ENCODE data around the gene TUBB4B. TPM values are rescaled to one million over a fixed set of nuclear protein-coding genes. Genes with fewer than 3 reads are reported as not detected.

TUBB4B gene
- total RNA-seq, 3 donors from 2014 or later (not counting 1 experiment from before 2014, with no cell fraction given) = 84.4 to 121 (median 93.9) TPM

DNA sequence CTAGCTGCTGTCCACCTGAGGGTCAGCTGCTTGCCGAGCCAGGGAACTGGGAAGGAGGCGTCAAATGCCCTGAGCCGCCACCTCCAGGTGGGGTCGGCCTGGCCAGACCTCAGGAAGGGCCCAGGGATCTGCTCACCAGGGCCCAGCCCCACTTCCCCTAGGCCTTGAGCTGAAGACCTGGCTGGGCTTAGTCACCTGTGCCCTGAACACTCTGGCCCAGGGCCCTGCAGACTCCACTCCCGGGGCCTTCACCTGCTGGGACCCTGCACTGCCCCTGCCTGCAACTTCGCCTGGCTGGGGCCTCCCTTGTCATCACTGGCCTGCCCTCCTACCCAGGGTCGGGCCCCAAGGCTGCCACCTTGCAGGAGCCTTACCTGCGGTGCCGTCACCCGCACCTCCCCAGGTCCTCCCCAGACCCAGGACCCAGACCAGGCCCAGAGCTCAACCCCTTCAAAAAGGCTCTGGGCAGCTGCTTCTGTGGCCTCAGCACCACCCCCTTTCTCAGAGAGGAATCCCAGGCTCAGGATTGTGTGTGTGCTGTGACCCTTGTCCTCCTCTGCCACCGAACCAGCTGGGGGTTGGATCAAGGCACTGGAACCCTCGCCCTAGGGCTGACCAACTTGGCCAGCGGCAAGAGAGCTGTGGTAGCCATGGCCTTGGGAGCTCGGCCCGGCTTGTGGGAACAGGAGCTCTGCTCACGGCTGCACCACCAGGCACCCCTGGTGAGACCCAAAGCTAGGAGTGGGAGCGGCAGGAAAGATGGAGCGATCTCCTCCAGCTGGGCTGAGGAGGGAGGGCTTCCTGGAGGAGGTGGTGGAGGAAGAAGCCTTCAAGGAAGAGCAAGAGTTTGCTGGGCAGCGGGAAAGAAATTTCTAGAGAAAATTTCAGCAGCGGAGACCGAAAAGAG is 12.9 kb downstream of the TUBB4B start:
- no peak overlapping the region for H3K27ac ChIP-seq (ENCODE audit: low read length)
- 93% methylated on average over 21 of the region's 21 CpGs for WGBS (ENCODE audit: insufficient coverage)
- Mint-ChIP-seq H3K4me1 (peaks cover 0 to 6% of the 10 kb centered on the region in 2 donors), H3K36me3 (no peaks in the 10 kb centered on the region), H3K9me3 (no peaks in the 10 kb centered on the region), H3K4me3 (peak overlapping the region; percentile 86), H3K27me3 (ENCODE audit: low read depth in 2 of 2) (no peaks in the 10 kb centered on the region), H3K27ac (peak overlapping the region in 1 of 2 donors; percentile 81)
- ATAC-seq (no peak), DNase-seq (no peak)
- peaks cover 25% of the 10 kb centered on the region for H3K4me1 ChIP-seq (ENCODE audit: control insufficient read depth, insufficient read depth, low read length)
- intact Hi-C loops (cut with micrococcal nuclease) = no loop called here
- H3K9me3 ChIP-seq (ENCODE audit: control insufficient read depth, insufficient read depth, low read length) = no peaks in the 10 kb centered on the region
- H3K27me3 ChIP-seq (ENCODE audit: control insufficient read depth, insufficient read depth, low read length) = no peaks in the 10 kb centered on the region
- peak overlapping the region; percentile 85 for H3K4me3 ChIP-seq (ENCODE audit: low read length)
- TF ChIP-seq, protein P1, sequence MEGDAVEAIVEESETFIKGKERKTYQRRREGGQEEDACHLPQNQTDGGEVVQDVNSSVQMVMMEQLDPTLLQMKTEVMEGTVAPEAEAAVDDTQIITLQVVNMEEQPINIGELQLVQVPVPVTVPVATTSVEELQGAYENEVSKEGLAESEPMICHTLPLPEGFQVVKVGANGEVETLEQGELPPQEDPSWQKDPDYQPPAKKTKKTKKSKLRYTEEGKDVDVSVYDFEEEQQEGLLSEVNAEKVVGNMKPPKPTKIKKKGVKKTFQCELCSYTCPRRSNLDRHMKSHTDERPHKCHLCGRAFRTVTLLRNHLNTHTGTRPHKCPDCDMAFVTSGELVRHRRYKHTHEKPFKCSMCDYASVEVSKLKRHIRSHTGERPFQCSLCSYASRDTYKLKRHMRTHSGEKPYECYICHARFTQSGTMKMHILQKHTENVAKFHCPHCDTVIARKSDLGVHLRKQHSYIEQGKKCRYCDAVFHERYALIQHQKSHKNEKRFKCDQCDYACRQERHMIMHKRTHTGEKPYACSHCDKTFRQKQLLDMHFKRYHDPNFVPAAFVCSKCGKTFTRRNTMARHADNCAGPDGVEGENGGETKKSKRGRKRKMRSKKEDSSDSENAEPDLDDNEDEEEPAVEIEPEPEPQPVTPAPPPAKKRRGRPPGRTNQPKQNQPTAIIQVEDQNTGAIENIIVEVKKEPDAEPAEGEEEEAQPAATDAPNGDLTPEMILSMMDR (IDR thresholded peaks at IDR 0.05) = no peak
- peaks cover 7% of the 10 kb centered on the region for H3K36me3 ChIP-seq (ENCODE audit: control insufficient read depth, insufficient read depth, low read length)

DNA sequence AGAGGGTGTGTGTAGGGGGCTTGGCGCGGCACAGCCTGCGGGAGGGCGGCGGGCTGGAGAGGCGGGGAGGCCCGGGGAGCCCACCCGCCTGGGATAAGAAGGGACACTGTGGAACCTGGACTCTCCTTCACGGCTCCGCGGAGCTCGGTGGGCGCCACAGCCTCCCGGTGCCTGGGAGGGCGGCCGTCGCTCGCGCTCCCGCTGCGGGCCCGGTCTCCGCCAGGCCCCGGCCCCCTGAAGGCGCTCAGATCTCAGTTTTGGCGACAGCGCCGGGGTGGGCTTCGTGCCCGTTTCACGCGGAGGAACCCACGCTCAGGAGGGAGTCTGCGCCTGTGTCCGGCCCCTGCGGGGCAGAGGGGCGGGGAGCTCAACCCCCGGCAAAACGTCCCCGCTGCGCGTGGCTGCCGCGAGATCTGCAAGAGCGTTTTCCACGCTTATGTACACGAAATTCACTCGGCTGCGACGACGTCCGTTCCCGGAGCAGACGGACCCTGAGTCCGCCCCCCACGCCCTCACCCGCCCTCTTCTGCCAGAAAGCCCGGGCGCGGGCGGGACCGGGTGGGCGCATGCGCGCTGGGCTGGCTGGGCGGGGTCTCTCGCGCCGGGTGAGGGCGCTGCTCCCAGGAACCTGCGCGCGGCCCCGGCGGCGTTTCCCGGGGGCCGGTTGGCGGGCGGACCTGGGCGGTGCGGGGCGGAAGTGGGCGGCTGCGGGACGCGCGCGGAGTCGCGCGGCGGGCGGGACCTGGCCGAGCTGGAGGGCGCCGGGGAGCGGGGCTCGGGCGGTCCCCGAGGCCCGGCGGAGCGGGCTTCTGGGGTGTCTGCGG is 13.7 kb downstream of the TUBB4B start, which contains the start of gene NELFB:
NELFB (plus strand) TSS at position 704 of the 824 bp plus-strand sequence.
- Mint-ChIP-seq H3K36me3 (no peaks in the 10 kb centered on the region), H3K9me3 (no peaks in the 10 kb centered on the region), H3K4me1 (peaks cover 0 to 6% of the 10 kb centered on the region in 2 donors), H3K27ac (peak within 1 kb of the TSS; percentile 36 to 81), H3K27me3 (ENCODE audit: low read depth in 2 of 2) (no peaks in the 10 kb centered on the region), H3K4me3 (peak within 1 kb of the TSS; percentile 88)
- intact Hi-C loops (cut with micrococcal nuclease) = loop anchor here (1.0 kb wide), 2 partner anchors 14 to 32 kb away; partner anchors contain the start of gene TUBB4B
- DNase-seq (peak; percentile 95 to 99), ATAC-seq (peak; percentile 93 to 96 (median 94))
- H3K36me3 ChIP-seq (ENCODE audit: control insufficient read depth, insufficient read depth, low read length) = peaks cover 11% of the 10 kb centered on the region
- TF ChIP-seq, protein P1 (IDR thresholded peaks at IDR 0.05) = no peak
- H3K27me3 ChIP-seq (ENCODE audit: control insufficient read depth, insufficient read depth, low read length) = no peaks in the 10 kb centered on the region
- peak within 1 kb of the TSS; percentile 85 for H3K4me3 ChIP-seq (ENCODE audit: low read length)
- H3K4me1 ChIP-seq (ENCODE audit: control insufficient read depth, insufficient read depth, low read length) = peaks cover 25% of the 10 kb centered on the region
- no peaks in the 10 kb centered on the region for H3K9me3 ChIP-seq (ENCODE audit: control insufficient read depth, insufficient read depth, low read length)
- 4% methylated on average over 105 of the region's 105 CpGs for WGBS (ENCODE audit: insufficient coverage)
- H3K27ac ChIP-seq (ENCODE audit: low read length) = no peak within 1 kb of the TSS

DNA sequence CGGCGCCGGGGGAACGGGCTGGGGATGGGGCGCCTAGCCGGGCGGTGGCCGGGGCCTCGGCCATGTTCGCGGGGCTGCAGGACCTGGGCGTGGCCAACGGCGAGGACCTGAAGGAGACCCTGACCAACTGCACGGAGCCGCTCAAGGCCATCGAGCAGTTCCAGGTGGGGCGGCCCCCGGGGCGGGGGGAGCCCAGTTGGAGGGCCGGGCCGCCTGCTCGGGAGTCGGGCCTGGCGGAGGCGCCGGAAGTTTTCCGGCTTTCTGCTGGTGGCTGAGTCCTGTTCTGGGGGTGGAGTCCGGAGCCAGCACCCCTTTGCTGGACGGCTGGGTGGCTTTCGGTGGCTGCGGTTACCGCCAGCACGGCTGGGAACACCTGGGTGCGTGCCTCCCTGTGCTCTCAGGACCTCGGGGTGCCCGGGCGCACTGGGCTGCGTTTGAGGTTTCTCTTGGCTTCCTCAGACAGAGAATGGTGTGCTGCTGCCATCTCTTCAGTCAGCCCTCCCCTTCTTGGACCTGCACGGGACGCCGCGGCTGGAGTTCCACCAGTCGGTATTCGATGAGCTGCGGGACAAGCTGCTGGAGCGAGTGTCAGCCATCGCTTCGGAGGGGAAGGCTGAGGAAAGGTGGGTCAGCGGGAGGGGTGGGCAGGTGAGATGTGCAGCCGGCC is 14.5 kb downstream of the TUBB4B start:
- TF ChIP-seq, protein P1 (IDR thresholded peaks at IDR 0.05) = no peak
- Mint-ChIP-seq H3K4me3 (peak overlapping the region; percentile 88), H3K4me1 (peaks cover 0 to 6% of the 10 kb centered on the region in 2 donors), H3K27me3 (ENCODE audit: low read depth in 2 of 2) (no peaks in the 10 kb centered on the region), H3K36me3 (no peaks in the 10 kb centered on the region), H3K27ac (peak overlapping the region; percentile 36 to 81), H3K9me3 (no peaks in the 10 kb centered on the region)
- whole genome bisulfite sequencing (ENCODE audit: insufficient coverage) = 3% methylated on average over 51 of the region's 51 CpGs
- ATAC-seq = no peak
- no peak overlapping the region for H3K27ac ChIP-seq (ENCODE audit: low read length)
- DNase-seq = no peak
- intact Hi-C loops (cut with micrococcal nuclease) = loop anchor here (1.0 kb wide), 2 partner anchors 14 to 32 kb away; partner anchors contain the start of gene TUBB4B
- H3K4me1 ChIP-seq (ENCODE audit: control insufficient read depth, insufficient read depth, low read length) = peaks cover 25% of the 10 kb centered on the region
- H3K4me3 ChIP-seq (ENCODE audit: low read length) = peak overlapping the region; percentile 65
- no peaks in the 10 kb centered on the region for H3K27me3 ChIP-seq (ENCODE audit: control insufficient read depth, insufficient read depth, low read length)
- H3K36me3 ChIP-seq (ENCODE audit: control insufficient read depth, insufficient read depth, low read length) = peaks cover 11% of the 10 kb centered on the region
- H3K9me3 ChIP-seq (ENCODE audit: control insufficient read depth, insufficient read depth, low read length) = no peaks in the 10 kb centered on the region

All from natural killer cell (primary cell).